ENCODE measurements around the gene CPM. TPM values are rescaled to one million over a fixed set of nuclear protein-coding genes. Genes with fewer than 3 reads are reported as not detected.

The CPM gene
- total RNA-seq, 4 donors from 2014 or later = 25.7 to 60.4 (median 43.2) TPM

DNA sequence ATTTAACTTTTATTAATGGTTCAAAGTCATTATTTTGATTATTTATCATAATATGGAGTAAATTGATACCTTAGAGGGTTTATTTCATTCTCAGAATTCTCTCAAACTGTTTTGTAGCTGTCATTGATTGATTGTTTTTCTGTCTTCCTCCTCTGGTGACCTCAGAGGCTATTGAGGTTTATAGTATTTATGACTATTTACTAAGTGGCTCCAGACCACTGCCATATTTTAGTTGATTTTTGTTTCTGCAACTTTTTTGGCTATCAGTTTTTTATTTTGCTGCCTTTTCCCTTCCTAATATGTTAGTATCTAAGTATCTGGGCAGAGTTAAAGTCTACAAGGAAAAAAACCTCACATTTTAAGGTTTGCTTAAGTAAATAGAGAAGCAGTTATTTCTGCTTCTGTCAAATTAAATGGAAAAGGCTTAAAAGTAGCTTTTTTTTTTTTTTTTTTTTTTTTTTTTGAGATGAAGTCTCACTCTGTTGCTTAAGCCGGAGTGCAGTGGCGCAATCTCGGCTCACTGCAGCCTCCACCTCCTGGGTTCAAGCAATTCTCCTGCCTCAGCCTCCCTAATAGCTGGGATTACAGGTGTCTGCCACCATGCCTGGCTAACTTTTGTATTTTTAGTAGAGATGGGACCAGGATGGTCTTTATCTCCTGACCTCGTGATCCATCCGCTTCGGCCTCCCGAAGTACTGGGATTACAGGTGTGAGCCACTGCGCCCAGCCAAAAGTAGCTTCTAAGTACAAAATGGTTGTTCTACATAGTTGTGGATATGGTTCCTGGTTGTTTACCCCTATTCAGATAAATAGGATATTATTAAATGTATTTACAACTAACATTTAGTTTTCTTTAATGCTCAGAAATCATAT, 116.8 kb downstream of the CPM start:
- Histone ChIP-seq H3K36me3 (peaks cover 13 to 49% of the 10 kb centered on the region in 2 donors), H3K4me1 (no peaks in the 10 kb centered on the region), H3K9me3 (no peaks in the 10 kb centered on the region)

DNA sequence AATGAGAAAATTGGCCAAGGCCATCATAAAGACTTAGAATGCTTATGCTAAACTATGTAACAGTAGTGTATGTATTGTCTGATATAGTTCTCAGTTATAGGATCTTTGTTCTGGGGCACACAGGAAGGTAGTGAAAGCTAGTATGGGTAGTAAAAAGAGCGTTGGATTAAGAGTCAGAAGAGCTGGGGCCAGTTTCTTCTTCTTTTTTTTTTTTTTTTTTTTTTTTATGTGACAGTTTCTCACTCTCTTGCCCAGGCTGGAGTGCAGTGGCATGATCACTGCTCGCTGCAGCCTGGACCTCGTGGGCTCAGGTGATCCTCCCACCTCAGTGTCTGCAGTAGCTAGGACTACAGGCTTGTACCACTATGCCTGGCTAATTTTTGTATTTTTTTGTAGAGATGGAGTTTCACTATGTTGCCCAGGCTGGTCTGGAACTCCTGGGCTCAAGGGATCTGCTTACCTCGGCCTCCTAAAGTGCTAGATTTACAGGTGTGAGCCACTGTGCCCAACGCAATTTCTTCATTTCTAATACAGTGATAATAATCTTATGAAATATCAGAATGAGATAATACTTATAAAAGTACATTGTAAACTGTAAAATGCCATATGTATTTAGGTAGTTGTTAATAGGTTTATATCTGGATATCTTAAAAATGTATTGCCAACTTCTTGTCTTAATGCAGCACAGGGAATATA, 117.6 kb downstream of the CPM start:
- Histone ChIP-seq H3K27ac (no peak overlapping the region), H3K4me3 (replicated peaks in 1 of 3) (no peak overlapping the region), H3K36me3 (peaks cover 7 to 46% of the 10 kb centered on the region in 2 donors), H3K4me1 (peaks cover 0 to 6% of the 10 kb centered on the region in 2 donors), H3K27me3 (no peaks in the 10 kb centered on the region), H3K9me3 (no peaks in the 10 kb centered on the region)
- 88 to 92% methylated on average over 5 of the region's 5 CpGs for WGBS, 2 donors
- intact Hi-C loops (cut with DNase I) = no loop called here
- no peak for DNase-seq
- TF ChIP-seq, protein P1, sequence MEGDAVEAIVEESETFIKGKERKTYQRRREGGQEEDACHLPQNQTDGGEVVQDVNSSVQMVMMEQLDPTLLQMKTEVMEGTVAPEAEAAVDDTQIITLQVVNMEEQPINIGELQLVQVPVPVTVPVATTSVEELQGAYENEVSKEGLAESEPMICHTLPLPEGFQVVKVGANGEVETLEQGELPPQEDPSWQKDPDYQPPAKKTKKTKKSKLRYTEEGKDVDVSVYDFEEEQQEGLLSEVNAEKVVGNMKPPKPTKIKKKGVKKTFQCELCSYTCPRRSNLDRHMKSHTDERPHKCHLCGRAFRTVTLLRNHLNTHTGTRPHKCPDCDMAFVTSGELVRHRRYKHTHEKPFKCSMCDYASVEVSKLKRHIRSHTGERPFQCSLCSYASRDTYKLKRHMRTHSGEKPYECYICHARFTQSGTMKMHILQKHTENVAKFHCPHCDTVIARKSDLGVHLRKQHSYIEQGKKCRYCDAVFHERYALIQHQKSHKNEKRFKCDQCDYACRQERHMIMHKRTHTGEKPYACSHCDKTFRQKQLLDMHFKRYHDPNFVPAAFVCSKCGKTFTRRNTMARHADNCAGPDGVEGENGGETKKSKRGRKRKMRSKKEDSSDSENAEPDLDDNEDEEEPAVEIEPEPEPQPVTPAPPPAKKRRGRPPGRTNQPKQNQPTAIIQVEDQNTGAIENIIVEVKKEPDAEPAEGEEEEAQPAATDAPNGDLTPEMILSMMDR (IDR thresholded peaks at IDR 0.05) = no peak
- TF ChIP-seq POLR2A (IDR thresholded peaks at IDR 0.05) = no peak

More for the DNA sequence above, 116.8 kb downstream of the CPM start:
- Histone ChIP-seq H3K4me3 (replicated peaks in 1 of 3) (no peak overlapping the region), H3K27me3 (no peaks in the 10 kb centered on the region), H3K27ac (no peak overlapping the region)
- no peak for TF ChIP-seq POLR2A (IDR thresholded peaks at IDR 0.05)
- TF ChIP-seq, protein P1 (IDR thresholded peaks at IDR 0.05) = no peak
- 98% methylated on average over 8 of the region's 8 CpGs for WGBS, 2 donors
- DNase-seq = no peak
- intact Hi-C loops (cut with DNase I) = no loop called here

DNA sequence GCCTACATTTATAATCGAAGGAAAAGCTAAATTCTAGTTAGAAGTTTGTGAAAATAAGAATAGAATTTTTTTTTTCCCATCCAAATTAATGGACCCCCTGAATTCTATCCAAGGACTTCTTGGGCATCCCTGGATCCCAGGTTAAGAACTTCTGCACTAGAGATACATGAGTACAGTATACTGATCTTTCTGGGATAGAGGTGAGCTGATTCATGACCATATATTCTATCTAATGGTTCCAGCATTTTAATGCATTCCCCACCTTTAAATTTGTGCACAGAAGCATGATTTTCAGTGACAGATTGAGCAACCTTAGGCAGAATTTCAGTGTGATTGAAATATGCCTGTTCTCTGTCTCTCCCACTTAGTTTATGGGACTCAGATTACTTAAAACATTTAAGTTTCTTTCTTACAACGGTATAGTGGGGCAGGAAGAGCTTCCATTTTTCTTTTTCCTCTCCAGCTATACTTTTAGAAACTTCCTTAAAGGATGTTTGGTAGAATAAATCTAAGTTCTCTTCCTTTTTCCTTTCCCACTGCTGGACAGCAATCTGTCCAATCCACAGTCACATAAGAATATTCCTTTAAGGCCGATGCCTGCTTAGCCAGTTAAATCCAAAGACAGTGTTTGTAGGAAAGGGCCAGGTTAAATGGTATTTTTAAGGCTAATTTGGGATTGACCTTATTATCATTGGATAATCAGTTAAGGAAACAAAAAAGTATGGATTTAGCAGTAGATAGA, 118.3 kb downstream of the CPM start:
- no peaks in the 10 kb centered on the region for H3K27me3 ChIP-seq
- H3K9me3 ChIP-seq = no peaks in the 10 kb centered on the region
- no peak overlapping the region for H3K4me3 ChIP-seq (replicated peaks in 1 of 3)
- WGBS, 2 donors = 82 to 90% methylated on average over 3 of the region's 3 CpGs
- no peak overlapping the region for H3K27ac ChIP-seq
- peaks cover 0 to 6% of the 10 kb centered on the region in 2 donors for H3K4me1 ChIP-seq
- DNase-seq = no peak
- peaks cover 4 to 42% of the 10 kb centered on the region in 2 donors for H3K36me3 ChIP-seq
- TF ChIP-seq, protein P1 (IDR thresholded peaks at IDR 0.05) = no peak
- no peak for TF ChIP-seq POLR2A (IDR thresholded peaks at IDR 0.05)
- intact Hi-C loops (cut with DNase I) = no loop called here

DNA sequence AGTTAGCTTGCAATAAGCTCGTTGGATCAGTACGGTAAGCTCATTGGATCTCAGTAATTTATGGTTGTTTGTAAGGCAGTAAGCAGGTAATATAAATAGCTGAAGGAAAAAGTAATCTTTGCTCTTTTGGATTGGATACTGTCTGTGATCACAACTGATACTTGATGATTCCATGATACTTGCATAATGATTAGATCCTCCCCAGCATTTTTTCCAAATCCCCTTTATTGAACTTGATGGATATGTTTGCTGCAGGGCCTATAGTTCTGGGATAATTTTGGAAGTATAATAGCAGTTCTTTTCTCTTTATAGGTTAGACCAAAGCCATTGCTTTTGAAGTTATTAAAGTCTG, 119.8 kb downstream of the CPM start:
- TF ChIP-seq, protein P1 (IDR thresholded peaks at IDR 0.05) = no peak
- no peak for TF ChIP-seq POLR2A (IDR thresholded peaks at IDR 0.05)
- no peak for DNase-seq
- intact Hi-C loops (cut with DNase I) = no loop called here
- peaks cover 0 to 33% of the 10 kb centered on the region in 2 donors for H3K36me3 ChIP-seq
- WGBS, 2 donors = 85 to 93% methylated on average over 2 of the region's 2 CpGs
- H3K27me3 ChIP-seq = no peaks in the 10 kb centered on the region
- H3K4me3 ChIP-seq (replicated peaks in 1 of 3) = no peak overlapping the region
- H3K4me1 ChIP-seq = peaks cover 5 to 6% of the 10 kb centered on the region in 2 donors
- H3K9me3 ChIP-seq = no peaks in the 10 kb centered on the region
- no peak overlapping the region for H3K27ac ChIP-seq
